Left hindlimb (tissue), 1 donor: ENCODE measurements around the gene ARL15.

Experiments used
- DNase-seq: peaks from one replicate; pipeline ENCODE4 v3.0.0-alpha.2; 2018

Gene ARL15

DNA sequence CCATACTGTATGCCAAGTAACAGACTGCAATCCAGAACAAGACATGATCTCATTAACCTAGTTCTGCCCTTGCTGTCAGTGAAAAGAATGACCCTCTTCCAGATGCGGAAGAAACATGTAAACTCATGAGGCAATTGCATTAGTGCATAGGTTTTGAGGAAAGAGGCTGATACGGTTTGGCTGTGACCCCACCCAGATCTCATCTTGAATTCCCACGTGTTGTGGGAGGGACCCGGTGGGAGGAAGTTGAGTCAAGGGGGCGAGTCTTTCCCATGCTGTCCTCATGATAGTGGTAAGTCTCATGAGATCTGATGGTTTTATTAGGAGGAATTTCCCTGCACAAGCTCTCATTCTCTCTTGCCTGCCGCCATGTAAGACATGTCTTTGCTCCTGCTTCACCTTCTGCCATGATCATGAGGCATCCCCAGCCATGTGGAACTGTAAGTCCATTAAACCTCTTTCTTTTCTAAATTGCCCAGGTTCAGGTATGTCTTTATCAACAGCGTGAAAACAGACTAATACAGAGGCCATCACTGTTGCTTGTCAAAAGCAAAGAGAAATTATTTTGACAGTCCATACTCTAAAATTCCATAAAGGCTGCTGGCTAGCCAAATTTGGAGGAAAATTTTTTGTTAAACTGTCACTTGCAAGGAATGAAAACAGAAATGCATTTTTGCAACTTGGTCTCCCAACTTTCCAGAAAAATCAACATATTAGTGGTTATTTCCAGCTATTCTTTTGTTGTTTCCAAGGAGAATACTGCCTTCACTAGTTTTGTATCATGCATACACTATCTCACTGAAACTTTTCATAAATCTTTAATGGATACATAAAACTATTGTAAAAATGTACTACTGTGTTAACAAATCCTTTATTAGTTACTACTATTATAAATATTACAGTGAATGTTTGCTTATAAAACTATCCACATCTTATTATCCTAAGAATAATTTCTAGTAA is 3.2 kb upstream of the ARL15 start:
- DNase-seq, result no peak

DNA sequence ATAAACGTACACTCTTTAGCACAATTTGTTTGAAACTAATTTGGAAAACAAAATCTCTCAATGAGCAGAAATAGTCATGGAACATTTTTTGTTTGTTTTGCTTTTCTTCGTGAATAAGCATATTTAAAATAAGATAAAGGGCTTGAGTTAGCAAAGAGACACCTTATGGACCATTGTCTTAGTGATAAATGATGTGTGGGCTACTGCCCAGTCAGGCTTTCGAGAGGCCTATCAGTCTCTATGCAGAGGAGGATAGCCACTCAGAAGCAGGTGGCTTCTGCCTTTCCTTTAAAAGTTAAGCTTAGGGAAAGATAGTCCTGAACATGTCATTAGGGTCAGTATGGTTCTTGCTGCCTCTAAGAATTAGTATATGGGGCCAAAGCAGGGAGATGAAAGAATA is 2.1 kb upstream of the ARL15 start:
- no peak for DNase-seq

DNA sequence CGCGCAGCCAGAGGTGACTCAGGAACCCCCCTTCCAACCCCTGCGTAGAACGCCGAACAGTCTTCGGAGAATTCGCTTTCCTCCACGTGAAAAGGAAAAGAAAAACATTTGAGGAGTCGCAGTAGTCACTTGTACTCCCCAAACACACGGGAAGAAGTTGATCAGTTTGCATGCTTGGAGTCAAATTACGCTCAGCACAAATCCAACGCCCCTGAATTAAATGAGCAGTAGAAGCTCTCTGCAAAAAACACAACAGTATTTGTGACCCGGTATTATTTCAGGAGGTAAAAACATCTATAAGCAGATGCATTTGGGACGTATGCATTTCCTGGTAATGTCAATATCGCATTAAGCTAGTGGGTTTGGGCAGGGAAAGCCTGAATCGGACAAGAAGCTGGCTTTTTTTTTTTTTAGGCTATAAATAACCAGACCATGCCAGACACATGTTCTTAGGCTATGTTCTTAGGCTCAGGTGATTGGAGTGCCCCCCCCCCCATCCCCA is 854 bp upstream of the ARL15 start:
- DNase-seq, result no peak

DNA sequence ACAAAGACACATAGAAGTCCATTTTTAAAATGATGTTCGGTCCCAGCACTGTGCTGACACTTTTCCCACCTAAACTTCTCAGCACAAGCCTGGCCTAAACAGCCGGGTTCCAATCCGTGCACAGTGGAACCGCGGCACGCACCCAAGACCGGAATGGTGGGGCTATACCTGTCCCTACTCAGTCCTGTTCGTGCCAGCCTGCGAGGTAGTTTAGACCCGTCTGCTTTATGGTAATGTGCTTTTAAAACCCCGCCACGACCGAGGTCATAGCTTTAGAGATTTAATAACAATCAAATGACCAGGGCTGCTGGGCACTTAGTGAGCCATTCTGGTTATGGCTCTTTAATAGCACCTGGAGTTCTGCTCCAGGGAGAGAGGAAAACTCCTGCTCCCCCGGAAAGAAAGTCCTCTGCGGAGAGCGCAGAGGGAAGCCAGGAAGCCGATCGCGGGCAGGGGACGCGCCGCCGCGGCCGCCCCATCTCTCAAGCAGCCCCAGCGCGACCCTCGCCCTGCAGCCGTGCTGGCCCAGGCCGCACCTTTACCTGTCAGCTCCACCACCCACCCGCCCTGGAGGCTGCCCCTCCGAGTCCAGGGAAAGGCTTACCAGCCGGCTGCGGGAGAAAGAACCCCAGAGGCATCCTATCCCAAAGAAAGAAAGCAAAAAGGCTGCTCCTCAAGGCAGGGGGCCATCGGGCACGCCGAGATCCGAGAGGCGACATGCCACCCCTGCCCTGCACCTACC is 511 bp downstream of the ARL15 start:
- peak; percentile 43 for DNase-seq

DNA sequence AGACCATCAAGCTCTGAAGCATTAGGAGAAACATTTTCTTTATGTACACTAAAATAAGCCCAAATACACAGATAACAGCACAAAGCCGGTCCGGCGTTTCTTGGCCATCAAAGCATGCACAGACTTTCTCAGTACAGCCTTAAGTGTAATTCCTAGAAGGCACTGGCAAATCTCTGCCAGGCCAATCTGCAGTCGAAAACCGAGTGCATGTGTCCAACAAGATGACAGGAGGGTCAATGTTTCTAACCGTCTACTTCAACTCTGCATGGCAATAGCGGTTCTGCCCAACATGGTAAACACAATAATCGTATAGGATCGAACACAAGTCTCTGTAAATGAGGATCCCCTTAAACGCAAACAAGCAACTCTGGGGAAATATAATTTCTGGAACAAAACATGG is 1.1 kb downstream of the ARL15 start:
- no peak for DNase-seq

DNA sequence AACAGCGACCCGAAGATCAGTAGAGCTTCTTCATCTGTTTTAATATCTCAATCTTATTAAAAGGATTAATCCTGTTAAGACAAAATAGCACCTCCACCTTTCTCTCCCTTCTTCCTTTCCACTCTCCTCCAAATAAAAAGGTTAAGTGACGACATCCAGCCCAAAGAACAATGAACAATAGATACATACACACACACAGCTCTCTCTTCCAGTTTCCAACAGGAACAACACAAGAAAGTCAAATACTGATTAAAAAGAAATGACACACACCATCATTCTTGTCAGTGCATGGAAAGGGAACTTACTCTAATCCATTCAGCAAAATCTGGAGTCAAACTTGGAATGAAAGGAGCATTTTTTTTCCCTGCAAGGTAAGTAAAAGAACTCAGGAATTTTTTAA is 2.8 kb downstream of the ARL15 start:
- DNase-seq, result no peak

DNA sequence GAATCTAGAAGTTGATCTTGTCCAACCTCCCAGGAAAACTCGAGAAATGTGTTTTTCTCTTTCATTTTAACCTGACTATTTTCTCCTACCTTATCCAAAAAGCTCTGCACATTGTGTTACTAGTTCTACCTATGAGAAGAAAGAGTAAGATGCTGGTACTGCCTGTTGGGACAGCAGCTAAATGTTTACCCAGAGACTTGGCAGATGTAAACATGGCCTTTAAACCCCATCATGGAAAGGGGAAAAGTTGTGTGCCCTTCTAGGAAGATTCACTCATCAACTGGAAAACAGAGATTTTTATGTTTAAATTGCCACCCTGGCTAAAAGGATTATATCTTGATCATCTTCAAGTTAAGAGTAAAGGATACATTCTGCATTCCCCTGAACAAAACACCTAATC is 3.5 kb downstream of the ARL15 start:
- no peak for DNase-seq

DNA sequence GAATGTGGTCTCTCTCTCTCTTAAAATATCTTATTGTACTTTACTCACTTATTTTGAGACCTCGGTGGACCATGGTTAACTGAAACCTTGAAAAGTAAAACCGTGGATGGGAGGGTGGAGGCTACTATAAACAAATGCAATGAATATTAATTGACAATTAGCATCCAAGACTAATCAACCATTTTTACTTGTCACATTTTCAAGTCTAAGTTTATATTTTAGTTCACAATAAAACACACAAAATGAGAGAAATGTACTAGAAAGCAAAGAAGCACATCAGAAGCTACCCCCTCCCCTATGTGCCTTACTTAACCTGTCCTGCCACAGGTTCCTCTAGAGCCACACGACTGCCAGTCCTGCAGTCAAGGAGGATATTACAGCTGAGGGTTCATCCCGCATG is 4.6 kb downstream of the ARL15 start:
- DNase-seq, result no peak

DNA sequence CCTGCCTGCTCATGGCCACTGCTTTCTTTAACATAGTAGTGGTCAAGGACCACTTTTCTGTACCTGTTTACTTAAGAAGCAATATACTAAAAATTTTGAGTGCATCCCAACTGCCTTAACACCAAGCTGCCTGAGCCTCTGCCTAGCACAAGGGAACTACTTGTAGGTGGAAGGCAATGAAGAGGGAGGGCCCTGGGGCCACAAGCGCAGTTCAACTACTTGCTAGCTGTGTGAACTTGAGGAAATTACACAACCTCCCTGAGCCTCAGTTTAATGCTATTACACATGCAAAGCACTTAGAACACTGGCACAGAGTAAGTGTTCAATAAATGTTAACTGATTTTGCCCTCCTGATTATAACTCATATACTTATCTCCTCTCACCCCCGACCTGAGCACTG is 6.3 kb downstream of the ARL15 start:
- no peak for DNase-seq

DNA sequence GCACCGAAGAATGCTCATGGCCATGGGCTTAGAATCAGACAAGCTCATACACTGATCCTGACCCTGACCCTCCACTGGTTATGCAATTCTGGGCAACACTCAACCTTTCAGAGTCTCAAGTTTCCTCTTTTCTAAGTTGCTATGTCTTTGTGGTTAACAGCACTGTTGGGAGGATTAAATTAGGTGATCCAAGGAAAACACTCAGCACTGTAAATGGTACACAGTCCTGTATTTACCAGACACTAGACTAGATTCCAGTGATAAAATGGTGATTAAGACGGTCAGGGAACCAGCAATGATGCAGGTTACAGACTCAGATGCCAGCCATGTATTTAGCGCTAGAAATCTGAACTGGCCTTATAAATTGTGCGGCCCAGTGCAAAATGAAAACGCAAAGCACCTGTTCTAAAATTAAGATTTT is 8.1 kb downstream of the ARL15 start:
- DNase-seq, result no peak

DNA sequence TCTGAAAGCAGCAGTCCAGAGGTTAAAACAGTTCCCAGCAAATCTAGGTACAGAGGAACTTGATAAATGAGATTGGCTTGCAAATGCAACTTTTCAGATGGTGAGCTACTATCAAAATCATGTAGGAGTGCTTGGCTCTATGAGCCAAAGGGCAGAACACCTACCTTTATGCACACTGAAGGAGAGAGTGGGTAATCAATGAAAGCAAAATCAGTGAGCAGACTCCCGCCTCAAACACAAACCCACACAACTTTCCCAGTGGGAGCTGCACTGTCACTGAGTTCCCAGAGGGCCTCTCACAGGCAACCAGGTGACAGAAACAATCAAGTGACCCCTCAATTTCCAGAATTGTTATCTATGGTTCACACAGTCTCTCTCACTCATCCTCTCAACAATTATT is 8.5 kb downstream of the ARL15 start:
- DNase-seq, result no peak

DNA sequence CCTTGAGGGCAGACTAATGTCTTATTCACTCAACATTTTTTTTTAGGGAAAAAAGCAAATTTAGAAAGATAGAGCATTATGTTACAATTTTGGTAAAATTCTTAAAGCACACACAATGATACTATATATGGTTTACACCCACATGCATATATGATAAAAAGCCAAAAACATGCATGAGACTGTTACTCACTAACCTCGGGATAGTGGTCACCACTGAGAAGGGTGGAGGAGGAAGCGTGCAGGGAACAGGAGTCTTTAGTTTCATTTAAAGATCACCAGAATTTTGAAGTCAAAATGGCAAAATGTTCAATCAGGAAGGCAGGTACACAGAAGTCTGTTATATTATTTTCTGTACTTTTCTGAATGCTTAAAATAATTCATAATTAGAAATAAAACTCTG is 9.2 kb downstream of the ARL15 start:
- no peak for DNase-seq

DNA sequence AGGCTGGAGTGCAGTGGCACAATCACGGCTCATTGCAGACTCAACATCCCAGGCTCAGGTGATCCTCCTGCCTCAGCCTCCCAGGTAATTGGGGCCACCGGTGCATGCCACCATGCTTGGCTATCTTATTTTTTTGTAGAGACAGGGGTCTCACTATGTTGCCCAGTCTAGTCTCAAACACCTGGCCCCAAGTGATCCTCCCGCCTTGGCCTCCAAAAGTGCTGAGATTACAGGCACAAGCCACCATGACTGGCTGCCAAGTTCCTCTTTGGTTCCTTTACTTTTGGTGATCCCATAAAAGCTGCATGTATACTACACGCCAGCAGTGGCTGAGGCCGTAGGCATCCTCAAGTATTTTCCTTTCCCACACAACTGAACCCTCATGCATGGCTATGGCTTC is 11.4 kb downstream of the ARL15 start:
- DNase-seq, result no peak

DNA sequence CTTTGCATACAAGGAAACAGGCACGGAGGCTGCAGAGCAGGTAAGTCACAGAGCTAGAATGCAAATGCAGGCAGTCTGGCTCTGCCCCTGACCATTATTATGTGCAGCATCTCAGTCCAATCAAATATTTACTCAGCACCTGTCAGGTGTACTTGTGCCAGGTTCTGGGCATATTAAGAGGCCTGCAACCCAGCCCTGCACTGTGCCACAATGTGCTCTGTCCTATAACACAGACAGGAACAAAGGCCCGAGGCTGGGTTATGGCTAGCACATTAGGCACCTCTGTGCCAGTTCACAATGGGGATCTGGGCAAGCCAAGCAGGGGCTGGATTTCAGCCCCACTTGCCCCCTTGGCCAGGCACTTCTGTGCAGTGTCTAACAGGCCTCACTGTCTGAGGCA is 14.0 kb downstream of the ARL15 start:
- no peak for DNase-seq

DNA sequence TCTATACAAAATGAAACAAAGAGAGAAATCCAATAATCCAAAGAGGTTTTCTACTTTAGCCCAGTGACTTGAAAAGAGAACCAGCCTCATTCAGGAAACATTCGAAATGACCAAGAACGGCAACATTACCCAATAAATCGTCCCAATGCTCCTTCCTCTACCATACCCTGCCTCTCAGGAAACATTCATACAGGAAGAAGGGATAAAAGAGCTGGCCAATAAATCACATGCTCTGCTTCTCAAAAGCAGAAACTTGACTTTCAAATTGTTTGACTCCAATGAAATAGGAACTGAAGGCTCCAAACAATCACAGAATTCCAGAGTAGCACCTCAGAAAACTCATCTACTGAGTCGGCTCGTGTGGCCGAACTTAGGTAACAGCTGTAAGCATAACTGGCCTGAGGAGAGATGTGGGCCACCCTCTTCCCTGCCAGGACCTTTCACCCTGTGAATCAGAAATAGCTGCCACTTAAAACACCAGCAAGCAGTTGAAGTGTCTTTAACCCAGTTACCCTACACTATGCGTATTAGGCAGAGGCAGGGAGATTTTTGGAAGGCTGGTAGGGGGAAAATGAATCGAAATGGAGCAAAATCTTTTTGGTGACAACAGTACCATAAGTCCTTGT is 14.6 kb downstream of the ARL15 start:
- DNase-seq, result no peak

DNA sequence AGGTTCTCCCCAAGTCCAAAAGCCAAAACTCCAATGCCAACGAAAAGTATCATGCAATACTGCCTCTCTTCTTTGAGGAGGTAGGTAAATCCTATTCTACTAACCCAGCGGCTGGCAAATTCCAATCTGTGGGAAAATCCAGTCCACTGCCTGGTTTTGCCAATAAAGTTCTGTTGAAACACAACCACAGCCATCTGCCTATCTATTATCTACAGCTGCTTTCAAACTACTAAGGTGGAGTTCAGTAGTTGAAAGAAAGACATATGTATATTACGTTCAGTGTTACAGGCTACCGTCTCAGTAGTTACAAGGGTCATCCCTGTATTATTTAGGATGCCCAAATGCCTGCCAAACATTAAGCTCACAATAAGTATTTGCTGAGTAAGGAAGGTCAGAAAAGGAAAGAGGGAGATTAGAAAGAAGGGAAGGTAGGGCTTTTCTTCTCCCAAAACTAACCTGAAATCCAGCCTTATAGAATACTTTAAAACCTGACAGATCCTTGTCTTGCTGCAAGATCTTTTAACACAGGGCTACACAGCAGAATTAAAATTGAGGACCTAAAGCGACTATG is 16.2 kb downstream of the ARL15 start:
- DNase-seq, result no peak

DNA sequence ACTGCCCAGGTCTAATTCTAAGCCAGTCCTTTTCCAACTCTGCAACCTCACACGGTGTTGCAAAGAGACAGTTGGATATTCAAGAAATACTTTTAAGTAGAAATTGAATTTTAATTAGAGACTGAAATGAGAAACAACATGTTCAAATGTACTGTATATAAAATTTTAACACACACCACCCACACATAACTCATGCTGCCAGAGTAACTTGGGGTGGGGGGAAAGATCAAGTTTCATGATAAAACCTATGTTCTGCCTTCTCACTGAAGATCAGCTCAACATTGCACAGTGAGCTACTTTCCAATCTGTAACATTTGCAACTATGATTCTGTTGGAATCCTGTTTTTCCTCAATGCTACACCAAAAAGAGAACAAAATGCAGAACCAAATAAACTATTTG is 17.5 kb downstream of the ARL15 start:
- no peak for DNase-seq

DNA sequence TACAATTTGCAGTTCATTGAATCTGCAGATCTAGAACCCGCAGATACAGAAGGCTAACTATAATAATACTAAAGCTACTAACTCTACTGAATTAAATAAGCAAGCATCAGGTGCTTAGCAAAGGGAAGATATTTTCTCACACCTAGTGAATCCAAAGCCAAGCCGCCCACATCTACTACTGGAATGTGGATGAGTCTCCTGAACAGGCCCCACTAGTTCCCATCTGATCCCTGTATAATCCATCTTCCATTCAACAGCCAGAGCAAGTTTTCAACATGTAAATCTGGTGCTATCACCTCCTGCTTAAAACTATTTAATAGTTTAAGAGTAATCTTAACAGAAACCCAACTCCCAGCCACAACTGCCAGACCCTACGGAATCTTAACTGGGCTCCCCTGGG is 18.9 kb downstream of the ARL15 start:
- DNase-seq, result no peak

DNA sequence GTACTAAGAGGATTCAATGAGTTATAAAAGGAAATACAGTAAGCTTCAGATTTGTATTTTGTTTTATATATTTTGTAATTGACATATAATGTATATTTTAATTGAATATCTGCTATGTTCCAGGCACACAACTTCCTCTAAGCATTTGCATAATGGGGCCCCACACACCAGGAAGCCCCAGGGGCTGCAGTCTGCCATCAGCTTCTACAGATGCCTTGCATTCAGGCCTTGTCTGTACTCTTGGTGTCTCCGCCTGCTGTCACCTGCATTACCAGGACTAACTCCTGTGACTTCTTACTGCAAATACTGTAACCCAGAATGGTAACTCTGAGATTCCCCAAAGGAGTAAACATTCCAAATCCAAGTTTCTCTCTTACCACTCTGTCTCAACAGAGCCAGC is 20.6 kb downstream of the ARL15 start:
- no peak for DNase-seq

DNA sequence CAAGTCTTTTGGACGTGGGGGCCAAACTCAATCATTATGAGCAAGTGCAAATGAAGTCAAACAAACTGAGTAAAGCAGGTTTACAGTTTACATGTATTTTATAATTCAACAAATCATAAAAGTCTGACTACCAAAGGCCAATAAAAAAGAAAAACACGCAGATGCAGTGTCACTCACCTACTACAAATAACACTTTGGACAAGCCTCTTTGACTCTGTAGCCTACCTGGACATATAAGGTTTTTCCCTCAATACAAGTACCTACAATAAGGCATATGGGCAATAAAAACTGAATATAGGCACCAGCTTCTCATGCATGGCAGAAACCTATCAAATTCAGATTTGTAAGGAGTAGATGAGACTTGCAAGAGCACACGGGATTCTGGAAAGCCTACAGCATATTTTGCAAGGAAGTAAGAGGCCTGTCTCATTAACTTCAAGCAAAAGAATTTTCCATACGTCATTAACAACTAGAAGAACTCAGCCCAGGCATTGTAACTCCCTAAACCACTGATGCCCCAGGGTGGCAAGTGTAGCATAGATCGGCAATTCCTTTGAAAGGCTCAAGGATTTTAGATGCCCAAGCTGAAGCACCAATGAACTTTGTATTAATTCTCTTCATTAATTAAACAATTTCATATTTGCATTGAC is 21.7 kb downstream of the ARL15 start:
- no peak for DNase-seq

DNA sequence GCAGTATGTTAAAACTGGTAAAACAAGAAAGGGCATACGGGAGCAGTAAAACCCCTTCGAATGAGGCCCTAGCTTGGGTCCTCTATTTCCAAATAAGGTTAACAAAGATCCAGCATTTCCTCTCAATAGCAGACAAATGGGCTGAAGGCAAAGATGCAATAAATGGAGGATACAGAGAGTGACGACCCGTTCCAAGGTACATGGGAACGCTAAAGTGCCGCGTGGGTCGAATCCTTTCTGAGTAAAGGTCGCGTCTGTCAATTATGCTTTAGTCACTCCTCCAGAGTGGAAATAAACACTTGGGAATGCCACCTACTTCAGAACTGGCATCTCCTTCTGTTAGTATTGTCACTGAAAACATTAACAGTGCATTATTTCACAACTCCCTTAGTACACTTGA is 24.7 kb downstream of the ARL15 start:
- DNase-seq, result no peak

DNA sequence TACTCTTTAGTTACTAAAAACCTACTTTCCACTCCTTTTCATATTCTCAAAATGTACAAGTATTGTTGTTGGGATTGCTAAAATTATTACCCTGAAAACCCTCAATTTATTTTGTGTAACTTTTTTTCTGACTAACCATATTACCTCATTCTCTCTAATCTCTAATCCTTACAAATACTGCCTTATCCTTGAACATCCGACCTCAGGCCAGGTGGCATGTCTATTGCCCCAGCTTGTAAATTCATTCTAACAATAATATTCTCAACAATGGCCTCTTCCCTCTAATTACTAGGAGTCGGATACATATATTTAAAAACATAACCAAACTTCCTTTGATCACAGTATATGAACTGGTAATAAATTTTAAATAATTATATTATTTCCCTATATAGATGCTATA is 25.8 kb downstream of the ARL15 start:
- DNase-seq, result no peak

DNA sequence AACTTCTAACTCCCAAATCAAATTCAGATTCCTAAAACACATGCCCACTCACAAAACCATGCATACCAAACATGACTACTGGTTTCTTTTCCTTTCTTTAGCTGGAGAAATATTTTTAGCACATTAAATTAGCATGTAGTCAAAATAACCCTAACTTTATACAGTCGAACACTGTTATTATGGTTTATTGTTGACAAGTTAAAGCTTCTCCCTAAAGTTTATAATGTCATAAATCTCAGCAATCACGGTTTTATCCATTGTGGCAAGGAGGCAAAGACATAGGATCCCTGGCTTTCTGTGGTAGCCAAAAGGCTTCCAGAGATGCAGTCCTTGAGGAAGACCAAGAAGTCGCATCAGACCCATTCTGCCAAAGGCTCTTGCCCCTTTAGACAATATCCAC is 27.5 kb downstream of the ARL15 start:
- no peak for DNase-seq
